Esophagus squamous epithelium (tissue), 5 donors: Measurements from ENCODE around the gene ADAMTSL1. TPM values are rescaled to one million over a fixed set of nuclear protein-coding genes. Genes with fewer than 3 reads are reported as not detected.
"Not testable (repeated sequence)": the region's sequence is repeated elsewhere in the genome, so short reads cannot be mapped to it uniquely, and the experiment has no call there.

Experiments used
- DNase-seq: peaks from one replicate; lab custom pipeline; 2025; lab: John Stamatoyannopoulos, UW
- H3K27ac ChIP-seq, 4 donors: fragments of 200-600 bp; sonication (generic); one replicate each; pipeline ENCODE4 v1.5.1; 2016 to 2019; ENCODE audit warnings: mild to moderate bottlenecking in 1 of 4
- H3K27me3 ChIP-seq, 4 donors: fragments of 200-600 bp; sonication (generic); 1 replicate in 3 of 4; 2 replicates in 1 of 4; pipeline versions ENCODE4 v1.5.1 to v1.6.0; 2017 to 2021; ENCODE audit warnings: antibody characterized with exemption in 1 of 4
- H3K36me3 ChIP-seq, 3 donors: fragments of 200-600 bp; sonication (generic); one replicate each; pipeline ENCODE4 v1.5.1; 2016 to 2019
- H3K4me1 ChIP-seq, 3 donors: fragments of 200-600 bp; sonication (generic); one replicate each; pipeline ENCODE4 v1.5.1; 2017 to 2019
- H3K4me3 ChIP-seq, 4 donors: fragments of 200-600 bp; sonication (generic); 1 replicate in 3 of 4; 2 replicates in 1 of 4; pipeline ENCODE4 v1.5.1; 2016 to 2019; ENCODE audit warnings: mild to moderate bottlenecking in 2 of 4, moderate library complexity in 1 of 4
- H3K9me3 ChIP-seq, 3 donors: fragments of 200-600 bp; sonication (generic); one replicate each; pipeline ENCODE4 v1.5.1; 2016 to 2019
- POLR2A ChIP-seq, 4 donors: fragments of 450-650 bp; IDR thresholded peaks; one replicate each; pipeline ENCODE4 v1.6.1; 2017; ENCODE audit warnings: antibody characterized with exemption in 4 of 4, mild to moderate bottlenecking in 4 of 4, moderate library complexity in 3 of 4
- WGBS, 2 donors: methylation state at CpG; one replicate each; pipeline ENCODE4 v1.1.5; 2018; 5-methylcytosine and 5-hydroxymethylcytosine counted together
- intact Hi-C: fragments of 100-400 bp; cut with DNase I; formaldehyde crosslinking; loops from one replicate; pipeline ENCODE4 v1.15.0; 2022
- total RNA-seq, 4 donors: library from RNA; depleted of rRNA; stranded (reverse); fragments of >200 nt; gene quantifications; one replicate each; pipeline ENCODE4 v1.1.0, GENCODE V29; 2016
- TF ChIP-seq, protein P1 (sequence below), 6 experiments: fragments of 450-650 bp in 4 of 6; fragments of 200-600 bp in 2 of 6; sonication (generic) in 2 of 6; IDR thresholded peaks; one replicate each; pipeline ENCODE4 v1.5.1; 2016 to 2019; ENCODE audit warnings: antibody characterized with exemption in 6 of 6, mild to moderate bottlenecking in 4 of 6, moderate library complexity in 4 of 6
- donor health status: DM: yes; HTN: yes; CAD: no.

The ADAMTSL1 gene
- total RNA-seq, 4 donors from 2014 or later: 0.80 to 23.7 (median 2.3) TPM

DNA sequence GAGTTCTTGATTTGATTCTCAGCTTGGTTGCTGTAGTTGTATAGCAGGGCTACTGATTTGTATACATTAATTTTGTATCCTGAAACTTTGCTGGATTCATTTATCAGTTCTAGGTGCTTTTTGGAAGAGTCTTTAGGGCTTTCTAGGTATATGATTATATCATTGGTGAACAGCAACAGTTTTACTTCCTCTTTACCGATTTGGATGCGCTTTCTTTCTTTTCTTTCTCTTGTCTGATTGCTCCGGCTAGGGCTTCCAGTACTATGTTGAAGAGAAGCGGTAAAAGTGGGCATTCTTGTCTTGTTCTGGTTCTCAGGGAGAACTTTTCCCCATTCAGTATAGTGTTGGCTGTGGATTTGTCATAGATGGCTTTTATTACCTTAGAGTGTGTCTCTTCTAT, 400.1 kb downstream of the ADAMTSL1 start:
- no peak for DNase-seq
- H3K4me1 ChIP-seq: no peaks in the 10 kb centered on the region
- peaks cover 0 to under 1% (median 0%) of the 10 kb centered on the region in 3 donors for H3K9me3 ChIP-seq
- no peaks in the 10 kb centered on the region for H3K27me3 ChIP-seq
- intact Hi-C loops: loop anchor here (5.0 kb wide), 1 partner anchor 612 kb away; no protein-coding TSS in a partner anchor
- 89 to 96% methylated on average over 4 of the region's 4 CpGs for WGBS, 2 donors
- H3K36me3 ChIP-seq: no peaks in the 10 kb centered on the region
- TF ChIP-seq, protein P1, sequence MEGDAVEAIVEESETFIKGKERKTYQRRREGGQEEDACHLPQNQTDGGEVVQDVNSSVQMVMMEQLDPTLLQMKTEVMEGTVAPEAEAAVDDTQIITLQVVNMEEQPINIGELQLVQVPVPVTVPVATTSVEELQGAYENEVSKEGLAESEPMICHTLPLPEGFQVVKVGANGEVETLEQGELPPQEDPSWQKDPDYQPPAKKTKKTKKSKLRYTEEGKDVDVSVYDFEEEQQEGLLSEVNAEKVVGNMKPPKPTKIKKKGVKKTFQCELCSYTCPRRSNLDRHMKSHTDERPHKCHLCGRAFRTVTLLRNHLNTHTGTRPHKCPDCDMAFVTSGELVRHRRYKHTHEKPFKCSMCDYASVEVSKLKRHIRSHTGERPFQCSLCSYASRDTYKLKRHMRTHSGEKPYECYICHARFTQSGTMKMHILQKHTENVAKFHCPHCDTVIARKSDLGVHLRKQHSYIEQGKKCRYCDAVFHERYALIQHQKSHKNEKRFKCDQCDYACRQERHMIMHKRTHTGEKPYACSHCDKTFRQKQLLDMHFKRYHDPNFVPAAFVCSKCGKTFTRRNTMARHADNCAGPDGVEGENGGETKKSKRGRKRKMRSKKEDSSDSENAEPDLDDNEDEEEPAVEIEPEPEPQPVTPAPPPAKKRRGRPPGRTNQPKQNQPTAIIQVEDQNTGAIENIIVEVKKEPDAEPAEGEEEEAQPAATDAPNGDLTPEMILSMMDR (IDR thresholded peaks at IDR 0.05): no peak
- TF ChIP-seq POLR2A (IDR thresholded peaks at IDR 0.05): no peak
- no peak overlapping the region for H3K27ac ChIP-seq
- no peak overlapping the region for H3K4me3 ChIP-seq

DNA sequence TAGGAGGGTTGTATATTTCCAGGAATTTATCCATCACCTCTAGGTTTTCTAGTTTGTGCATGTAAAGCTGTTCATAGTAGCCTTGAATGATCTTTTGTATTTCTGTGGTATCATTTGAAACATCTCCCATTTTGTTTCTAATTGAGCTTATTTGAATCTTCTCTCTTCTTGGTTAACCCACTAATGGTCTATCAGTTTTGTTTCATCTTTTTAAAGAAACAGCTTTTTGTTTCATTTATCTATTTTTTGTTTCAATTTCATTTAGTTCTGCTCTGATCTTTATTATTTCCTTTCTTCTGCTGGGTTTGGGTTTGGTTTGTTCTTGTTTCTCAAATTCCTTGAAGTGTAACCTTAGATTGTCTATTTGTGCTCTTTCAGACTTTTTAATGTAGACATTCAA, 401.0 kb downstream of the ADAMTSL1 start:
- not testable (repeated sequence) for H3K4me3 ChIP-seq, H3K9me3 ChIP-seq, H3K27me3 ChIP-seq, H3K27ac ChIP-seq, DNase-seq, H3K36me3 ChIP-seq, H3K4me1 ChIP-seq
- intact Hi-C loops: loop anchor here (5.0 kb wide), 1 partner anchor 613 kb away; no protein-coding TSS in a partner anchor

DNA sequence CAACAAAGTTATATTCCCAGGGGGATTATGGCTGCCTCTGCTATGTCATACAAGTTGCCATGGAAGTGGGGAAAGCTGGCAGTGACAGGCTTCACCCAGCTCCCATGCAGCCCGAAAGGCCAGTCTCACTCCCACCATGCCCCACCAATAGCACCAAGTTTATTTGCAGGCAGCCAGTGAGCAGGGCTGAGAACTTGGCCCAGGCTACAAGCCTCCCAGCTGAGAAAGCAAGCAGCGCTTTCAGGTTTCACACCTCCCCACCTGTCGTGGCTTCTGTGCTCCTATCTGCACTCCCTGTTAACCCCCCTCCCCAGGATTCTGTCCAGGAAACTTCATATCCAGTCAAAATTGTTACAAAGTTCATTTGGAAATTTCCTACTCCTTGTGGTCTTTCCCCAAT, 404.0 kb downstream of the ADAMTSL1 start:
- Histone ChIP-seq H3K27ac (no peak overlapping the region), H3K36me3 (no peaks in the 10 kb centered on the region), H3K9me3 (no peaks in the 10 kb centered on the region), H3K4me1 (no peaks in the 10 kb centered on the region), H3K4me3 (no peak overlapping the region), H3K27me3 (no peaks in the 10 kb centered on the region)
- WGBS, 2 donors: 76 to 79% methylated on average over 2 of the region's 3 CpGs
- DNase-seq: no peak
- TF ChIP-seq POLR2A (IDR thresholded peaks at IDR 0.05): no peak
- TF ChIP-seq, protein P1 (IDR thresholded peaks at IDR 0.05): no peak
- intact Hi-C loops: no loop called here

DNA sequence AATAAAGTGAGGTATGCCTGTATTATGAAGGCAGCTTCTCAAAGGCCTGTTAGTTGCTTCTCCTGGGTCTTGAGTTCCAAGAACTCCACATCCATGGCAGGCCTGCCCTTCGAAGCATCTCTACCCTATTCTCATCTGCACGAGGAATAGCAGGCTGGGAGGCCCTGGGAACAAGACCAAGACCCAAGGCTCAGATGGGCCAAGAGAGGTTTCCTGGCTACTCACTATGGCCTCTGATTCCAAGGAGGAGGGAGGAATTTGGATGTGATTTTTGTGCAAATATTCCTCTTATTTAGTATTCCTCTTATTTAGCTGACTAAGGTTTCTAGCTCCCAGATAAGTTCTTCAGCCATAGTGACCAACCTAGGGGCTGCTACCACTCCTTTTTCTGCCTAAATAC, 407.8 kb downstream of the ADAMTSL1 start:
- intact Hi-C loops: no loop called here
- no peaks in the 10 kb centered on the region for H3K9me3 ChIP-seq
- no peaks in the 10 kb centered on the region for H3K36me3 ChIP-seq
- H3K27ac ChIP-seq: no peak overlapping the region
- H3K4me3 ChIP-seq: no peak overlapping the region
- no peak for DNase-seq
- 83% methylated on average over 1 to 2 of the region's 2 CpGs for WGBS, 2 donors
- no peak for TF ChIP-seq POLR2A (IDR thresholded peaks at IDR 0.05)
- TF ChIP-seq, protein P1 (IDR thresholded peaks at IDR 0.05): no peak
- no peaks in the 10 kb centered on the region for H3K27me3 ChIP-seq
- H3K4me1 ChIP-seq: no peaks in the 10 kb centered on the region

DNA sequence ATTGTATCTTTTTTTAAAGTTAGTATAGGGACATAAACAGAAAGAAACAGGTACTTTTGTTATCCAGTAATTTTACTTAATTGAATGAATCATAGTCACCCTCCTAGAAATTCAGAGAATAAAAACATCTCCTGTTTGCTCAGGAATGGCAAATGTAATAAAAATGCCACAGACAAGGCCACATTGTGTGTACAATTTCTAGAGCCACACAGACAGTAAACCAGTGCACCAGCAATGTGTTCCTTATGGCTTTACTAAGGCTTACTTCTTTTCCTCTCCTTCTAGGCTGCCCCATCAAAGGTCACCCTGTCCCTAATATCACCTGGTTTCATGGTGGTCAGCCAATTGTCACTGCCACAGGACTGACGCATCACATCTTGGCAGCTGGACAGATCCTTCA, 413.6 kb downstream of the ADAMTSL1 start:
- intact Hi-C loops: no loop called here
- H3K27me3 ChIP-seq: no peaks in the 10 kb centered on the region
- 83 to 100% methylated on average over 1 of the region's 1 CpG for WGBS, 2 donors
- no peak overlapping the region for H3K4me3 ChIP-seq
- no peak overlapping the region for H3K27ac ChIP-seq
- TF ChIP-seq, protein P1 (IDR thresholded peaks at IDR 0.05): no peak
- TF ChIP-seq POLR2A (IDR thresholded peaks at IDR 0.05): no peak
- peaks cover 0 to 4% (median 0%) of the 10 kb centered on the region in 3 donors for H3K36me3 ChIP-seq
- H3K4me1 ChIP-seq: peaks cover 0 to 26% (median 0%) of the 10 kb centered on the region in 3 donors
- DNase-seq: no peak
- H3K9me3 ChIP-seq: no peaks in the 10 kb centered on the region

DNA sequence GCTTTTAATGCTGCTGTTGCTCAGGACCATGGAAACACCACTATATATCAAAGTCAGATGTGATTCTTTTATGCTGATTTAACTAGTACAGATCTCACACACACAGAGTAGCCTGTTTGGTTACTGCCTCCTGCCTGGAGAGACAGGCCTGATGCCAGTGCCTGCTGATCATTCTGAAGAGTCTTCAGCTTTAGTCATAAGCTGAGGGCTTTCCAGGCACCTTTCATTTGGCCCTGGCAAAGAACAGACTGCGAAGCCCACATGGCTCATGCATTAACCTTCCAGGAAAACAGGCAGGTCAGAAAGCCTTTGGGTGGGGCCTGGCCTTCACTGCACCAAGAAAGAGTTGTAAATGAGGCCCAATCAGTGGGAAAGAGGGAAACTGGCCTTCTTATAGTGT, 414.3 kb downstream of the ADAMTSL1 start:
- intact Hi-C loops: no loop called here
- peaks cover 0 to 4% (median 0%) of the 10 kb centered on the region in 3 donors for H3K36me3 ChIP-seq
- H3K4me3 ChIP-seq: no peak overlapping the region
- 83% methylated on average over 1 of the region's 1 CpG; no CpG with 5 or more reads in 1 of the 2 donors for whole genome bisulfite sequencing, 2 donors
- no peak for DNase-seq
- H3K27ac ChIP-seq: no peak overlapping the region
- H3K27me3 ChIP-seq: no peaks in the 10 kb centered on the region
- TF ChIP-seq POLR2A (IDR thresholded peaks at IDR 0.05): no peak
- TF ChIP-seq, protein P1 (IDR thresholded peaks at IDR 0.05): no peak
- no peaks in the 10 kb centered on the region for H3K9me3 ChIP-seq
- peaks cover 0 to 26% (median 0%) of the 10 kb centered on the region in 3 donors for H3K4me1 ChIP-seq
